WTC11 (cell line): ENCODE results near the gene TUSC2. TPM values are rescaled to one million over a fixed set of nuclear protein-coding genes. Genes with fewer than 3 reads are reported as not detected.

ENCODE experiments used
- ATAC-seq: fragments of 200-7000 bp; cut with Tn5 transposase; 2 replicates; pipeline ENCODE4 v1.10.0; 2021; ENCODE audit warnings: mild to moderate bottlenecking, moderate library complexity
- CTCF ChIA-PET: fragments of 300-600 bp; sonication (Branson Sonifier 250); formaldehyde crosslinking; loops from one replicate; lab custom pipeline; 2021; ENCODE audit warnings: antibody characterized with exemption; lab: Charles Lee
- POLR2A ChIA-PET: fragments of 350-600 bp; sonication (Branson Sonifier 250); formaldehyde crosslinking; loops from one replicate; lab custom pipeline; 2021; ENCODE audit warnings: antibody characterized with exemption; lab: Charles Lee
- DNase-seq: peaks from one replicate; pipeline ENCODE4 v3.0.0; 2021; ENCODE audit warnings: low spot score
- H3K27ac Mint-ChIP-seq: 2 replicates; pipeline ENCODE4 v1.8.0; 2021; ENCODE audit warnings: mixed read lengths
- H3K27me3 Mint-ChIP-seq: 2 replicates; pipeline ENCODE4 v1.8.0; 2021; ENCODE audit warnings: low read depth, mild to moderate bottlenecking, moderate library complexity, mixed read lengths
- H3K36me3 Mint-ChIP-seq: 2 replicates; pipeline ENCODE4 v1.8.0; 2021; ENCODE audit warnings: mixed read lengths
- H3K4me1 Mint-ChIP-seq: 2 replicates; pipeline ENCODE4 v1.8.0; 2022; ENCODE audit warnings: mixed read lengths
- H3K4me3 Mint-ChIP-seq: 2 replicates; pipeline ENCODE4 v1.8.0; 2021; ENCODE audit warnings: mild to moderate bottlenecking, moderate library complexity, mixed read lengths
- H3K9me3 Mint-ChIP-seq: 2 replicates; pipeline ENCODE4 v1.8.0; 2021; ENCODE audit warnings: mixed read lengths
- AFF4 ChIP-seq: sonication (generic); formaldehyde crosslinking; IDR thresholded peaks from 2 replicates; pipeline ENCODE4 v1.8.1; 2023; ENCODE audit warnings: mild to moderate bottlenecking, missing genetic modification reagents, borderline replicate concordance
- ATF2 ChIP-seq: sonication (generic); formaldehyde crosslinking; IDR thresholded peaks from 2 replicates; pipeline ENCODE4 v1.8.1; 2022; ENCODE audit warnings: low read depth, missing genetic modification reagents, borderline replicate concordance
- ELF4 ChIP-seq: sonication (generic); formaldehyde crosslinking; IDR thresholded peaks from 2 replicates; pipeline ENCODE4 v1.8.1; 2022; ENCODE audit warnings: low read depth, mild to moderate bottlenecking, moderate library complexity, missing genetic modification reagents
- GTF2I ChIP-seq: fragments of 250-450 bp; sonication (Bioruptor Pico); conservative IDR thresholded peaks from 2 replicates; pipeline ENCODE4 v1.4.0; 2021; ENCODE audit warnings: mild to moderate bottlenecking
- KAT7 ChIP-seq: sonication (generic); formaldehyde crosslinking; IDR thresholded peaks from 2 replicates; pipeline ENCODE4 v1.8.1; 2023; ENCODE audit warnings: missing genetic modification reagents, mild to moderate bottlenecking, borderline replicate concordance
- NR3C1 ChIP-seq: sonication (generic); formaldehyde crosslinking; conservative IDR thresholded peaks from 2 replicates; pipeline ENCODE4 v1.8.1; 2023; ENCODE audit warnings: low read depth, mild to moderate bottlenecking, missing genetic modification reagents
- PRRX2 ChIP-seq: fragments of 250-450 bp; sonication (Bioruptor Pico); IDR thresholded peaks from 2 replicates; pipeline ENCODE4 v1.8.0; 2021; ENCODE audit warnings: mild to moderate bottlenecking
- SP1 ChIP-seq: sonication (generic); formaldehyde crosslinking; conservative IDR thresholded peaks from 2 replicates; pipeline ENCODE4 v1.8.1; 2022; ENCODE audit warnings: missing genetic modification reagents
- TEAD1 ChIP-seq: sonication (generic); formaldehyde crosslinking; IDR thresholded peaks from 2 replicates; pipeline ENCODE4 v1.8.0; 2022; ENCODE audit warnings: mild to moderate bottlenecking, missing genetic modification reagents
- total RNA-seq: library from RNA; stranded (reverse); gene quantifications from 3 replicates; pipeline ENCODE4 v1.2.3, GENCODE V29; 2021
- TF ChIP-seq, protein P1 (sequence below): sonication (generic); formaldehyde crosslinking; IDR thresholded peaks from 2 replicates; pipeline ENCODE4 v1.8.0; 2023; ENCODE audit warnings: missing genetic modification reagents, mild to moderate bottlenecking, borderline replicate concordance
- TF ChIP-seq, protein P2 (sequence below): sonication (generic); formaldehyde crosslinking; conservative IDR thresholded peaks from 2 replicates; pipeline ENCODE4 v1.8.1; 2023; ENCODE audit warnings: mild to moderate bottlenecking, low read depth, missing genetic modification reagents, moderate library complexity
- TF ChIP-seq, protein P3 (sequence below): sonication (generic); formaldehyde crosslinking; conservative IDR thresholded peaks from 2 replicates; pipeline ENCODE4 v1.8.1; 2022; ENCODE audit warnings: mild to moderate bottlenecking, missing genetic modification reagents

TUSC2 gene
- total RNA-seq, 1 experiment from 2014 or later = 41.1 TPM

DNA sequence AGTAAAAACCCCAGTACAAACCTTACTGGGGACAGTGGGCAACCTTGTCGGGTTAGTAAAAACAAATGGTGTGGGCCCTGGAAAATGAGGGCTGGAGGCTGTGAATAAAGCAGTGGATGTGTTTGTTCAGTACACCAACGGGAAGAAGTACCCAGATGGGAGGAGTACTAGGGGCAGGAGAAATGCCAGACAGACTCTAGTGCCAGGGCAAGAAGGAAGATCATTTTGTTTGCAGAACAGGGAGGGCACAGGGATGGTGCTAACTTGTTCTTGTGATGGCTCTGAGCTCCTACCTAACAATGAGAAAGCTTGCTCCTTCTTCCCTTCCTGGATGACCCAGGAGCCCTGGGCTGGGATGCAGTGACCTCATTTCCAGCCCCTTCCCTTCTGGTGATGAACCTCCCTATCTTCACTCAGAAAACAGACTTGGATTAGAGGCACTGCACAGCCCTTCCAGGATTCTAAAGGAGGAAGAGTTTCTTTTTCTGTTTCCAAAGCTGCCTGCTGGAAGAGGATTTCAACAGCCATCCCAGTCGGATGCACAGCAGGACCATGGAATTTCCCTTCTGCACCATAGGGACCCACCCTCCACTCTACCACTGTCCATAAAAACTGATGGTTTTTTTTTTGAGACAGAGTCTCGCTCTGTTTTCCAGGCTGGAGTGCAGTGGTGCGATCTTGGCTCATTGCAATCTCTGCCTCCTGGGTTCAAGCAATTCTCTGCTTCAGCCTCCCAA lies 6.5 kb upstream of the TUSC2 start (continued):
- TF ChIP-seq, protein P1, sequence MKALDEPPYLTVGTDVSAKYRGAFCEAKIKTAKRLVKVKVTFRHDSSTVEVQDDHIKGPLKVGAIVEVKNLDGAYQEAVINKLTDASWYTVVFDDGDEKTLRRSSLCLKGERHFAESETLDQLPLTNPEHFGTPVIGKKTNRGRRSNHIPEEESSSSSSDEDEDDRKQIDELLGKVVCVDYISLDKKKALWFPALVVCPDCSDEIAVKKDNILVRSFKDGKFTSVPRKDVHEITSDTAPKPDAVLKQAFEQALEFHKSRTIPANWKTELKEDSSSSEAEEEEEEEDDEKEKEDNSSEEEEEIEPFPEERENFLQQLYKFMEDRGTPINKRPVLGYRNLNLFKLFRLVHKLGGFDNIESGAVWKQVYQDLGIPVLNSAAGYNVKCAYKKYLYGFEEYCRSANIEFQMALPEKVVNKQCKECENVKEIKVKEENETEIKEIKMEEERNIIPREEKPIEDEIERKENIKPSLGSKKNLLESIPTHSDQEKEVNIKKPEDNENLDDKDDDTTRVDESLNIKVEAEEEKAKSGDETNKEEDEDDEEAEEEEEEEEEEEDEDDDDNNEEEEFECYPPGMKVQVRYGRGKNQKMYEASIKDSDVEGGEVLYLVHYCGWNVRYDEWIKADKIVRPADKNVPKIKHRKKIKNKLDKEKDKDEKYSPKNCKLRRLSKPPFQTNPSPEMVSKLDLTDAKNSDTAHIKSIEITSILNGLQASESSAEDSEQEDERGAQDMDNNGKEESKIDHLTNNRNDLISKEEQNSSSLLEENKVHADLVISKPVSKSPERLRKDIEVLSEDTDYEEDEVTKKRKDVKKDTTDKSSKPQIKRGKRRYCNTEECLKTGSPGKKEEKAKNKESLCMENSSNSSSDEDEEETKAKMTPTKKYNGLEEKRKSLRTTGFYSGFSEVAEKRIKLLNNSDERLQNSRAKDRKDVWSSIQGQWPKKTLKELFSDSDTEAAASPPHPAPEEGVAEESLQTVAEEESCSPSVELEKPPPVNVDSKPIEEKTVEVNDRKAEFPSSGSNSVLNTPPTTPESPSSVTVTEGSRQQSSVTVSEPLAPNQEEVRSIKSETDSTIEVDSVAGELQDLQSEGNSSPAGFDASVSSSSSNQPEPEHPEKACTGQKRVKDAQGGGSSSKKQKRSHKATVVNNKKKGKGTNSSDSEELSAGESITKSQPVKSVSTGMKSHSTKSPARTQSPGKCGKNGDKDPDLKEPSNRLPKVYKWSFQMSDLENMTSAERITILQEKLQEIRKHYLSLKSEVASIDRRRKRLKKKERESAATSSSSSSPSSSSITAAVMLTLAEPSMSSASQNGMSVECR (CRISPR knock-in tag) = no peak
- TF ChIP-seq ATF2 (CRISPR knock-in tag) = no peak
- TF ChIP-seq SP1 = no peak
- no peak for TF ChIP-seq NR3C1 (CRISPR knock-in tag)
- no peak for TF ChIP-seq GTF2I (CRISPR knock-in tag)
- no peak for TF ChIP-seq KAT7
- TF ChIP-seq, protein P2, sequence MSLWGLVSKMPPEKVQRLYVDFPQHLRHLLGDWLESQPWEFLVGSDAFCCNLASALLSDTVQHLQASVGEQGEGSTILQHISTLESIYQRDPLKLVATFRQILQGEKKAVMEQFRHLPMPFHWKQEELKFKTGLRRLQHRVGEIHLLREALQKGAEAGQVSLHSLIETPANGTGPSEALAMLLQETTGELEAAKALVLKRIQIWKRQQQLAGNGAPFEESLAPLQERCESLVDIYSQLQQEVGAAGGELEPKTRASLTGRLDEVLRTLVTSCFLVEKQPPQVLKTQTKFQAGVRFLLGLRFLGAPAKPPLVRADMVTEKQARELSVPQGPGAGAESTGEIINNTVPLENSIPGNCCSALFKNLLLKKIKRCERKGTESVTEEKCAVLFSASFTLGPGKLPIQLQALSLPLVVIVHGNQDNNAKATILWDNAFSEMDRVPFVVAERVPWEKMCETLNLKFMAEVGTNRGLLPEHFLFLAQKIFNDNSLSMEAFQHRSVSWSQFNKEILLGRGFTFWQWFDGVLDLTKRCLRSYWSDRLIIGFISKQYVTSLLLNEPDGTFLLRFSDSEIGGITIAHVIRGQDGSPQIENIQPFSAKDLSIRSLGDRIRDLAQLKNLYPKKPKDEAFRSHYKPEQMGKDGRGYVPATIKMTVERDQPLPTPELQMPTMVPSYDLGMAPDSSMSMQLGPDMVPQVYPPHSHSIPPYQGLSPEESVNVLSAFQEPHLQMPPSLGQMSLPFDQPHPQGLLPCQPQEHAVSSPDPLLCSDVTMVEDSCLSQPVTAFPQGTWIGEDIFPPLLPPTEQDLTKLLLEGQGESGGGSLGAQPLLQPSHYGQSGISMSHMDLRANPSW (CRISPR knock-in tag) = no peak
- no peak for TF ChIP-seq ELF4 (CRISPR knock-in tag)

- H3K9me3 Mint-ChIP-seq = no peaks in the 10 kb centered on the region
- TF ChIP-seq PRRX2 = no peak
- TF ChIP-seq TEAD1 (CRISPR knock-in tag) = no peak
- TF ChIP-seq AFF4 (CRISPR knock-in tag) = no peak
- TF ChIP-seq, protein P3, sequence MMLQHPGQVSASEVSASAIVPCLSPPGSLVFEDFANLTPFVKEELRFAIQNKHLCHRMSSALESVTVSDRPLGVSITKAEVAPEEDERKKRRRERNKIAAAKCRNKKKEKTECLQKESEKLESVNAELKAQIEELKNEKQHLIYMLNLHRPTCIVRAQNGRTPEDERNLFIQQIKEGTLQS = no peak
- TF ChIP-seq, all 79 proteins: peak for 0
- ChIA-PET POLR2A (no interaction called here), CTCF (no interaction called here)
- DNase-seq (no peak), ATAC-seq (no peak)
- Mint-ChIP-seq H3K36me3 (peaks cover 24% of the 10 kb centered on the region), H3K4me3 (no peak overlapping the region), H3K27ac (peak overlapping the region; percentile 36), H3K4me1 (peaks cover 20% of the 10 kb centered on the region), H3K27me3 (peaks cover 10% of the 10 kb centered on the region)
These were observed 5.8 kb upstream of the TUSC2 start for GRCh38 chr3:50333744-50334328.
